ENCODE measurements around the gene GPR4. TPM values are rescaled to one million over a fixed set of nuclear protein-coding genes. Genes with fewer than 3 reads are reported as not detected.

The GPR4 gene
- total RNA-seq, 1 donor = not detected

DNA sequence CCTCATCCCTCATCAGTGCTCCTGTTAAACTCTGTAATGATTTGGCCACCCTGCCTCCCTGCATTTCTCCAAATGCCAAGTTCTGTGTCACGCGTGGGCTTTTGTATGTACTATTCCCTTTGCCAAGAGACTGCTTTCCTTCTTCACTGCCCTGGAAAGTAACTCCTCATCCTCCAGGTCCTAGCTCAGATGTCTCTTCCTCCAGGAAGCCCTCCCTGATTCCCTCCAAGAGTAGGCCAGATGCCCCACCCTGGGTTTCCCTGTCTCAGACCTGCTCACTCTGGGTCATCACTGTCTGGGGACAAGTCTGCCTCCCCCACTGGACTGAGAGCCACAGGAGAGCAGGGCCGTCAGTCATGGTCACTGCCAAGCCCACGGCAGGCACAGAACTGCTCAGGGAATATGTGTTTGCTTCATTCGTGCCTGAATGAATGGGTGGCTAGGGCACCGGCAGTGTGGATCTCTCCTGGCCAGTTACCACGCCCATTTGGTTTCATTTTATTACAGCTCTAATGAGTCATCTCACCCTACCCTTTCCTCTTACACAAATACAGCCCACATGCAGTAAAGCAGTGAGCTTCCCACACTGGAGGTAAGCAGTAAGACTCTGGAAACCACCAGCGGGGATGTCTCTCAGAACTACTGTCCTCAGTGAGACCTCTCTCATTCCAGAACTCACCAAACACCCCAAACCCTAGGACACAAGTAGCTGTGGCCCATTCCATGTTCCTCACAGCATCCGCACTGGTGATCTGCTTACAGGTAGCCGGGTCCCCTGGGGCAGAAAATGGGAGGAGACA, 12.1 kb upstream of the GPR4 start:
- H3K79me2 ChIP-seq (ENCODE audit: insufficient read depth, low read length) = no peaks in the 10 kb centered on the region
- H3K4me1 ChIP-seq (ENCODE audit: insufficient read depth, low read length) = peaks cover 12% of the 10 kb centered on the region
- peak; percentile 99 for DNase-seq (ENCODE audit: insufficient read length, low spot score, missing footprints)
- H3K36me3 ChIP-seq (ENCODE audit: insufficient read depth, low read length) = peaks cover 44% of the 10 kb centered on the region
- peak overlapping the region; percentile 67 for H3K4me2 ChIP-seq (ENCODE audit: insufficient read depth, low read length)
- TF ChIP-seq, protein P1, sequence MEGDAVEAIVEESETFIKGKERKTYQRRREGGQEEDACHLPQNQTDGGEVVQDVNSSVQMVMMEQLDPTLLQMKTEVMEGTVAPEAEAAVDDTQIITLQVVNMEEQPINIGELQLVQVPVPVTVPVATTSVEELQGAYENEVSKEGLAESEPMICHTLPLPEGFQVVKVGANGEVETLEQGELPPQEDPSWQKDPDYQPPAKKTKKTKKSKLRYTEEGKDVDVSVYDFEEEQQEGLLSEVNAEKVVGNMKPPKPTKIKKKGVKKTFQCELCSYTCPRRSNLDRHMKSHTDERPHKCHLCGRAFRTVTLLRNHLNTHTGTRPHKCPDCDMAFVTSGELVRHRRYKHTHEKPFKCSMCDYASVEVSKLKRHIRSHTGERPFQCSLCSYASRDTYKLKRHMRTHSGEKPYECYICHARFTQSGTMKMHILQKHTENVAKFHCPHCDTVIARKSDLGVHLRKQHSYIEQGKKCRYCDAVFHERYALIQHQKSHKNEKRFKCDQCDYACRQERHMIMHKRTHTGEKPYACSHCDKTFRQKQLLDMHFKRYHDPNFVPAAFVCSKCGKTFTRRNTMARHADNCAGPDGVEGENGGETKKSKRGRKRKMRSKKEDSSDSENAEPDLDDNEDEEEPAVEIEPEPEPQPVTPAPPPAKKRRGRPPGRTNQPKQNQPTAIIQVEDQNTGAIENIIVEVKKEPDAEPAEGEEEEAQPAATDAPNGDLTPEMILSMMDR (IDR thresholded peaks at IDR 0.05; ENCODE audit: extremely low read depth, low read depth, low read length) = no peak
- H3K4me3 ChIP-seq (ENCODE audit: insufficient read depth, low read length) = no peak overlapping the region
- H3K27me3 ChIP-seq (ENCODE audit: insufficient read depth, low read length) = no peaks in the 10 kb centered on the region
- H2AFZ ChIP-seq (ENCODE audit: low read length) = no peak overlapping the region
- H3K9me3 ChIP-seq (ENCODE audit: low read depth, low read length) = no peaks in the 10 kb centered on the region
- no peaks in the 10 kb centered on the region for H4K20me1 ChIP-seq (ENCODE audit: insufficient read depth, low read length)
- peak overlapping the region; percentile 81 for H3K27ac ChIP-seq (ENCODE audit: low read depth, low read length)

DNA sequence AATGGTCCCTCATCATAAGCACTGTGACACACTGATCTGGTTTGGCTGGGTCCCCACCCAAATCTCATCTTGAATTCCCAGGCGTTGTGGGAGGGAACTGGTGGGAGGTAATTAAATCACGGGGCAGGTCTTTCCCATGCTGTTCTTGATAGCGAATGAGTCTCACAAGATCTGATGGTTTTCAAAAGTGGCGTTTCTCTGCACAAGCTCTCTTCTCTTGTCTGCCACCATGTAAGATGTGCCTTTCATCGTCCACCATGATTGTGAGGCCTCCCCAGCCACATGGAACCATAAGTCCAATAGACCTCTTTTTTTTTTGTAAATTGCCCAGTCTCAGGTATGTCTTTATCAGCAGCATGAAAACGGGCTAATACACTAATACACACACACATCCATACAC, 6.9 kb upstream of the GPR4 start:
- H3K4me2 ChIP-seq (ENCODE audit: insufficient read depth, low read length) = no peak overlapping the region
- no peak for DNase-seq (ENCODE audit: insufficient read length, low spot score, missing footprints)
- H2AFZ ChIP-seq (ENCODE audit: low read length) = no peak overlapping the region
- H3K79me2 ChIP-seq (ENCODE audit: insufficient read depth, low read length) = no peaks in the 10 kb centered on the region
- H4K20me1 ChIP-seq (ENCODE audit: insufficient read depth, low read length) = no peaks in the 10 kb centered on the region
- no peak overlapping the region for H3K4me3 ChIP-seq (ENCODE audit: insufficient read depth, low read length)
- peaks cover 33% of the 10 kb centered on the region for H3K36me3 ChIP-seq (ENCODE audit: insufficient read depth, low read length)
- peaks cover 12% of the 10 kb centered on the region for H3K4me1 ChIP-seq (ENCODE audit: insufficient read depth, low read length)
- no peaks in the 10 kb centered on the region for H3K9me3 ChIP-seq (ENCODE audit: low read depth, low read length)
- no peak overlapping the region for H3K27ac ChIP-seq (ENCODE audit: low read depth, low read length)
- H3K27me3 ChIP-seq (ENCODE audit: insufficient read depth, low read length) = no peaks in the 10 kb centered on the region
- TF ChIP-seq, protein P1 (IDR thresholded peaks at IDR 0.05; ENCODE audit: extremely low read depth, low read depth, low read length) = no peak

DNA sequence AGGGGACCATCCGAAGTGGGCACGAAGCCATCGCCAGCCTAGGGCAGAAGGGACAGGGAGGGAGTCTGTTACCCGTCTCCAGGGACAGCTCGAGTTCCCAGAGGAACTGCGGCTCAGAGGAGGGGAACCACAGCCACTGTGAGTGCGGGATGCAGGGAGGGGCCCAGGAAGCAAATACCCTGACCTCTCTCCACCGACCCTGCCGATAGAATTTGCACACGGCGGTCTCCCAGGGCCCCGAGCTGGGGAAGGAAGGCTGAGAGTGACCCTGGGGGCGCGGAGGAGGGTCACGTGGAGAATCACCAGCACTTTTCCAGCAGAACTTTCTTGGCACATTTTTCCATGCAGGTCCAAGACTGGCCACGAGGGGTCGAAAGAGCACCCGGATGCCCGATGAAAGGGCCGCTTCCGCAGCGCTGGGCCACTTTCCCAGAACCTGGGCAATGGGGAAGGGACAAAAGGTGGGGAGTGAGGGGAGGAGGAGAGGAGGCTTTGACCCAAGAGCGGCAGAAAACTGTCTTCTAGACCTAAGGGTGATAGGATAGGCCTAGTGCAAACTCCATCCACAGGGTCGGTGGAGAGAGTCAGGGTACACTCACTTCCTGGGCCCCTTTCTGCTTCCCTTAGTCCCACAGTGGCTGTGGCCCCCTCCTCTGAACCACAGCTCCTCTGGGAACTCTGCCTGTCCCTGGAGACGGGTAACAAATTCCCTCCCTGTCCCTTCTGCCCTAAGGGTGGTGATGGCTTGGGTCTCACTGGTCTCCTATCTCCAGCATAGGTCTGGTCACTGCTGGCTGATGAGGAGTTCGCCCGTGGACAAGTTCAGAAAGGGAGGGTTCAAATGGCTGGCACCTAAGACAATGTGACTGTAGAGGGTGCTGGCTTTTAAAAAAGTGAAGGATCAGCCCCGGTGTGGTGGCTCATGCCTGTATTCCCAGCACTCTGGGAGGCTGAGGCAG, 5.3 kb upstream of the GPR4 start:
- peaks cover 17% of the 10 kb centered on the region for H3K36me3 ChIP-seq (ENCODE audit: insufficient read depth, low read length)
- no peaks in the 10 kb centered on the region for H3K79me2 ChIP-seq (ENCODE audit: insufficient read depth, low read length)
- peak; percentile 94 for DNase-seq (ENCODE audit: insufficient read length, low spot score, missing footprints)
- no peaks in the 10 kb centered on the region for H3K9me3 ChIP-seq (ENCODE audit: low read depth, low read length)
- TF ChIP-seq, protein P1 (IDR thresholded peaks at IDR 0.05; ENCODE audit: extremely low read depth, low read depth, low read length) = peak; percentile 87
- peak overlapping the region; percentile 78 for H2AFZ ChIP-seq (ENCODE audit: low read length)
- peak overlapping the region; percentile 88 for H3K4me2 ChIP-seq (ENCODE audit: insufficient read depth, low read length)
- peak overlapping the region; percentile 66 for H3K4me3 ChIP-seq (ENCODE audit: insufficient read depth, low read length)
- H3K27me3 ChIP-seq (ENCODE audit: insufficient read depth, low read length) = peaks cover 3% of the 10 kb centered on the region
- H3K4me1 ChIP-seq (ENCODE audit: insufficient read depth, low read length) = peaks cover 9% of the 10 kb centered on the region
- no peak overlapping the region for H3K27ac ChIP-seq (ENCODE audit: low read depth, low read length)
- no peaks in the 10 kb centered on the region for H4K20me1 ChIP-seq (ENCODE audit: insufficient read depth, low read length)

- DNase-seq (ENCODE audit: insufficient read length, low spot score, missing footprints) = peak; percentile 57
- no peak overlapping the region for H2AFZ ChIP-seq (ENCODE audit: low read length)
- no peaks in the 10 kb centered on the region for H3K79me2 ChIP-seq (ENCODE audit: insufficient read depth, low read length)
- TF ChIP-seq, protein P1 (IDR thresholded peaks at IDR 0.05; ENCODE audit: extremely low read depth, low read depth, low read length) = no peak
- no peaks in the 10 kb centered on the region for H4K20me1 ChIP-seq (ENCODE audit: insufficient read depth, low read length)
- no peaks in the 10 kb centered on the region for H3K9me3 ChIP-seq (ENCODE audit: low read depth, low read length)
- no peaks in the 10 kb centered on the region for H3K36me3 ChIP-seq (ENCODE audit: insufficient read depth, low read length)
- H3K4me2 ChIP-seq (ENCODE audit: insufficient read depth, low read length) = no peak overlapping the region
- no peak overlapping the region for H3K4me3 ChIP-seq (ENCODE audit: insufficient read depth, low read length)
- peaks cover 49% of the 10 kb centered on the region for H3K27me3 ChIP-seq (ENCODE audit: insufficient read depth, low read length)
- peaks cover 7% of the 10 kb centered on the region for H3K4me1 ChIP-seq (ENCODE audit: insufficient read depth, low read length)
- no peak overlapping the region for H3K27ac ChIP-seq (ENCODE audit: low read depth, low read length)
Measured at GRCh38 chr19:45601115-45601514, 897 bp downstream of the GPR4 start.

Data from osteoblast (primary cell).